Measurements from ENCODE around the gene ENOX1.

The ENOX1 gene

DNA sequence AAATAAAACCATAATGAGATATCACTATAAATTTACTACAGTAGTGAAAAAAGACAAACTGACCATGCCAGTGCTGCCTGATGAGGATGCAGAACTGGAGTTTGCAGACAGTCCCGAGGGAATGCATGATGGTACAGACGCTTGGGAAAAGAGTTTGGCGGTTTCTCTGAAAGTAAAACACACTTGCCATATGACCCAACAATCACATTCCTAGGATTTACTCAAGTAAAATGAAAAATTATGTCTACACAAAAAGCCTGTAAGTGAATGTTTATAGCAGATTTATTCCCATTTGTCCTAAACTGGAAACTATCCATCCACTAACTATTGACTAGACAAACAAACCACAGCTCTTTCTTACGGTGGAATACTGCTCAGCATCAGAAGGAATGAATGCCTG is 492.4 kb downstream of the ENOX1 start:
- TF ChIP-seq, protein P1, sequence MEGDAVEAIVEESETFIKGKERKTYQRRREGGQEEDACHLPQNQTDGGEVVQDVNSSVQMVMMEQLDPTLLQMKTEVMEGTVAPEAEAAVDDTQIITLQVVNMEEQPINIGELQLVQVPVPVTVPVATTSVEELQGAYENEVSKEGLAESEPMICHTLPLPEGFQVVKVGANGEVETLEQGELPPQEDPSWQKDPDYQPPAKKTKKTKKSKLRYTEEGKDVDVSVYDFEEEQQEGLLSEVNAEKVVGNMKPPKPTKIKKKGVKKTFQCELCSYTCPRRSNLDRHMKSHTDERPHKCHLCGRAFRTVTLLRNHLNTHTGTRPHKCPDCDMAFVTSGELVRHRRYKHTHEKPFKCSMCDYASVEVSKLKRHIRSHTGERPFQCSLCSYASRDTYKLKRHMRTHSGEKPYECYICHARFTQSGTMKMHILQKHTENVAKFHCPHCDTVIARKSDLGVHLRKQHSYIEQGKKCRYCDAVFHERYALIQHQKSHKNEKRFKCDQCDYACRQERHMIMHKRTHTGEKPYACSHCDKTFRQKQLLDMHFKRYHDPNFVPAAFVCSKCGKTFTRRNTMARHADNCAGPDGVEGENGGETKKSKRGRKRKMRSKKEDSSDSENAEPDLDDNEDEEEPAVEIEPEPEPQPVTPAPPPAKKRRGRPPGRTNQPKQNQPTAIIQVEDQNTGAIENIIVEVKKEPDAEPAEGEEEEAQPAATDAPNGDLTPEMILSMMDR (IDR thresholded peaks at IDR 0.05; ENCODE audit: low read depth, low read length): no peak
- H3K4me3 ChIP-seq (ENCODE audit: low read depth, low read length): no peak overlapping the region
- in situ Hi-C loops (cut with HindIII; ENCODE audit: low sequenced_read_pairs): no loop called here
- DNase-seq (ENCODE audit: low read depth, low spot score): no peak

DNA sequence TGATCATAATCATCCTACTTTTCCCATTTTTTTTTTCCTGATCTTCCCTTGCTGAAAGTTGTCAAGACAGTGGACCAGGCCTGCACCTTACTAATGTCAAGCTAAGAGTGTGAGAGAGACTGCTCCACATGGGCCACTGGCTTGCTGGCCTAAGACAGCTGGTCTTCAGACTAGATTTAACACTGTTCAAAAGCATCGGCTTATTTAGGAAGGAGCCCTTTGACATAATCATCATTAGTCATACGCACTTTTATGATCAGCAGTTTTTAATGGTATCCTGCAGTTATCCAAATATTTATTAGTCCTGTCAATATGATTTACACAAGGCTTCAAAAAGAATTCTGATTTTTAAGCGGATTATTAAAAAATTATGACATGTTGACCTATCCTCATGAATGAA is 492.8 kb downstream of the ENOX1 start:
- no peak for DNase-seq (ENCODE audit: low read depth, low spot score)
- in situ Hi-C loops (cut with HindIII; ENCODE audit: low sequenced_read_pairs): no loop called here
- TF ChIP-seq, protein P1 (IDR thresholded peaks at IDR 0.05; ENCODE audit: low read depth, low read length): no peak
- no peak overlapping the region for H3K4me3 ChIP-seq (ENCODE audit: low read depth, low read length)

DNA sequence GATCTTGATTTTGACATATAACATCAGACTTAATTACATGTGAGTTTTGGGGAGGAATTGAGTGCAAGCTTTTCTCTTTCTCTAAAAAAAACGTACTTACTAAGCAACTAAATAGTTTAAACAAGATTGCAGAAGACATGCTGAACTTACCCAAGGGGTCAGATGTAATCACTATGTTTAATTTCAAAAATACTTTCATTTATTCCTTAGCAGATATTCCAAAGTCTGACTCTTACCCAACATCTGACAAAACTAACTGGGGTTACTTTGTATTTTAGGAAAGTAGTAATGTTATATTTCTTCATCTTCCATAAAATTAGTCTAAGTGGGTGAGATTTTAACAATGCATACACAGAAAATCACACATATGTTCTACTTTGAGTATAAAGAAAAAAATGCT is 493.2 kb downstream of the ENOX1 start:
- TF ChIP-seq, protein P1 (IDR thresholded peaks at IDR 0.05; ENCODE audit: low read depth, low read length): no peak
- DNase-seq (ENCODE audit: low read depth, low spot score): no peak
- H3K4me3 ChIP-seq (ENCODE audit: low read depth, low read length): no peak overlapping the region
- in situ Hi-C loops (cut with HindIII; ENCODE audit: low sequenced_read_pairs): no loop called here

DNA sequence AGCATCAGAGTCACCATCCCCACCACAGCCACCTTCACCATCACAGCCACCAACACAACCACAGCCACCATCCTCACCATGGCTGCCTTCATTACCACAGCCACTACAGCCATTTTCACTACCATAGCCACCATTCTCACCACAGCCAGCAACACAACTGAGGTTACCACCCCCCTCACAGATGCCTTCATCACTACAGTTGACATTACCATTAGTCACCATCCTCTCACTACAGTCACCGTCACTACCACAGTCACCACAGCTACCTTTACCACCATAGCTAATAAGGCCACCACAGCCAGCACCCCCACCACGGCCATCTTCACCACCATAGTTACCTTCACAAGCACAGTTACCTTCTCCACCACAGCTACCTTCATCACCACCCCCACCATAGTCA is 493.8 kb downstream of the ENOX1 start:
- in situ Hi-C loops (cut with HindIII; ENCODE audit: low sequenced_read_pairs): no loop called here
- H3K4me3 ChIP-seq (ENCODE audit: low read depth, low read length): no peak overlapping the region
- TF ChIP-seq, protein P1 (IDR thresholded peaks at IDR 0.05; ENCODE audit: low read depth, low read length): no peak
- no peak for DNase-seq (ENCODE audit: low read depth, low spot score)

DNA sequence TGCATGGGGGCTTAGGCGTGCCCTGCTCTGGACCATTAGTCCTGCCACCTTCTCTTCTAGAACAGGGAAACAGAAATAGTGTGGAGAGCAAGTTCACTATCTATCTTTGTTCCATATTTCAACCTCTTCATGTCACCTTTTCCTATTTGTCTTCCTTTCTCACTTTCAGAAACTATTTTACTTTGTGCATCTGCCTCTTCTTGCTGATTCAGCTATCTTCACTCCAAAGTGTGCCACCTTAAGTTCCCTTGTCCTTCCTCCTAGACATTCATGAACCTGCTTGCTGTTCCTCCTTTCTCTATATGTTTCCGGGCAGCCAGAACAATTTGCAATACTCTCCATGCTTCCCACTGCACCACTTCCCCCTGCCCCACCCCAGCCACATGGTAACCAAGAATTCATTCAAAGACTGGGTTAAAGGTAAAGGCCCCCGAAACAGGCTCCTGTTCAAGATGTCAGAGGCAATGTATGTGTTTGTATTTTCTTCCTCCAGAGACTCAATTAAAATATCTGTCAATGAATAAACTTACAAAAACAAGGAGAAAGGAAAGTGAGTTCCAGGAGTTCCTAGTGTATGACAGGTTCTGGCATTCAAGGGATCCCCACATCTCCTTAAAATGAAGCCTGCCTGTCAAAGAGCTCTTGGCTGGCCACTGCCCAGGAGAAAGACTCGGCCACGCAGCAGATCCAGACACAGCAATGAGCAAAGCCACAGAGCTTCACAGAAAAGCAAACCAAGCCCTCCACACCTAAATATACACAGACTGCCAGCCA is 495.3 kb downstream of the ENOX1 start:
- in situ Hi-C loops (cut with HindIII; ENCODE audit: low sequenced_read_pairs): no loop called here
- TF ChIP-seq, protein P1 (IDR thresholded peaks at IDR 0.05; ENCODE audit: low read depth, low read length): no peak
- no peak for DNase-seq (ENCODE audit: low read depth, low spot score)
- no peak overlapping the region for H3K4me3 ChIP-seq (ENCODE audit: low read depth, low read length)

DNA sequence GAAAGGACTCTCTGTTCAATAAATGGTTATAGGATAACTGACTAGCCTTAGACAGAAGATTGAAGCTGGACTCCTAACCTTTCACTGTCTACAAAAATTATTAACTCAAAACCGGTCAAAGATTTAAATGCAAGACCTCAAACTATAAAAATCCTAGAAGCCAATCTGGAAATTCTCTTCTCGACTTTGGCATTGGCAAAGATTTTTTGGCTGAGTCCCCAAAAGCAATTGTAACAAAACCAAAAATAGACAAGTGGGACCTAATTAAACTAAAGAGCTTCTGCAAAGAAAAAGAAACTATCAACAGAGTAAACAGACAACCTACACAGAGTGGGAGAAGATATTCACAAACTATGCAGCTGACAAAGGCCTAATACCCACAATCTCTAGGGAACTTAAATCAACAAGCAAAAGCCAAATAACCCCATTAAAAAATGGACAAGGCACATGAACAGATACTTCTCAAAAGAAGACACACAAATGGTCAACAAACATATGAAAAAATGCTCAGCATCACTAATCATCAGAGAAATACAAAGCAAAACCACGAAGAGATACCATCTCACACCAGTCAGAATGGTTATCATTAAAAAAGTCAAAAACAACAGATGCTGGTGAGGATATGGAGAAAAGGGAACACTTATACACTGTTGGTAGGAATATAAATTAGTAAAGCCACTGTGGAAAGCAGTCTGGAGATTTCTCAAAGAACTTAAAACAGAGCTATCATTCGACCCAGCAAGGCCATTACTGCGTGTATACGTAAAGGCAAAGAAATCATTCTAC is 497.1 kb downstream of the ENOX1 start:
- H3K4me3 ChIP-seq (ENCODE audit: low read depth, low read length): no peak overlapping the region
- TF ChIP-seq, protein P1 (IDR thresholded peaks at IDR 0.05; ENCODE audit: low read depth, low read length): no peak
- DNase-seq (ENCODE audit: low read depth, low spot score): no peak
- in situ Hi-C loops (cut with HindIII; ENCODE audit: low sequenced_read_pairs): no loop called here
